OCI-LY3 (cell line): Measurements from ENCODE around the gene ARHGAP24.

Source experiments
- EZH2phosphoT487 ChIP-seq: fragments of 200-600 bp; shearing (Covaris generic); IDR thresholded peaks from 2 replicates; pipeline ENCODE4 v1.6.1; 2018; ENCODE audit warnings: antibody characterized with exemption, mixed run types, low read depth
- TF ChIP-seq, protein P1 (sequence below): fragments of 200-600, 300-600 bp; sonication (generic); IDR thresholded peaks from 2 replicates; pipeline ENCODE4 v1.5.1; 2014; ENCODE audit warnings: antibody characterized with exemption, low read length, low read depth

- TF ChIP-seq, protein P1, sequence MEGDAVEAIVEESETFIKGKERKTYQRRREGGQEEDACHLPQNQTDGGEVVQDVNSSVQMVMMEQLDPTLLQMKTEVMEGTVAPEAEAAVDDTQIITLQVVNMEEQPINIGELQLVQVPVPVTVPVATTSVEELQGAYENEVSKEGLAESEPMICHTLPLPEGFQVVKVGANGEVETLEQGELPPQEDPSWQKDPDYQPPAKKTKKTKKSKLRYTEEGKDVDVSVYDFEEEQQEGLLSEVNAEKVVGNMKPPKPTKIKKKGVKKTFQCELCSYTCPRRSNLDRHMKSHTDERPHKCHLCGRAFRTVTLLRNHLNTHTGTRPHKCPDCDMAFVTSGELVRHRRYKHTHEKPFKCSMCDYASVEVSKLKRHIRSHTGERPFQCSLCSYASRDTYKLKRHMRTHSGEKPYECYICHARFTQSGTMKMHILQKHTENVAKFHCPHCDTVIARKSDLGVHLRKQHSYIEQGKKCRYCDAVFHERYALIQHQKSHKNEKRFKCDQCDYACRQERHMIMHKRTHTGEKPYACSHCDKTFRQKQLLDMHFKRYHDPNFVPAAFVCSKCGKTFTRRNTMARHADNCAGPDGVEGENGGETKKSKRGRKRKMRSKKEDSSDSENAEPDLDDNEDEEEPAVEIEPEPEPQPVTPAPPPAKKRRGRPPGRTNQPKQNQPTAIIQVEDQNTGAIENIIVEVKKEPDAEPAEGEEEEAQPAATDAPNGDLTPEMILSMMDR: no peak
- TF ChIP-seq EZH2phosphoT487: no peak
Observed at GRCh38 chr4:85783900-85784299, 308.9 kb downstream of the ARHGAP24 start.
